ENCODE data around the gene RBM4. TPM values are rescaled to one million over a fixed set of nuclear protein-coding genes. Genes with fewer than 3 reads are reported as not detected.
A peak's percentile ranks its signal among the peaks of the same experiment; 100 is the strongest.

The RBM4 gene
- total and polyA plus RNA-seq, 9 of the 15 experiments (the other 6 are each of a cell fraction or from before 2014, with no cell fraction given) = 81.6 to 233 (median 122) TPM

DNA sequence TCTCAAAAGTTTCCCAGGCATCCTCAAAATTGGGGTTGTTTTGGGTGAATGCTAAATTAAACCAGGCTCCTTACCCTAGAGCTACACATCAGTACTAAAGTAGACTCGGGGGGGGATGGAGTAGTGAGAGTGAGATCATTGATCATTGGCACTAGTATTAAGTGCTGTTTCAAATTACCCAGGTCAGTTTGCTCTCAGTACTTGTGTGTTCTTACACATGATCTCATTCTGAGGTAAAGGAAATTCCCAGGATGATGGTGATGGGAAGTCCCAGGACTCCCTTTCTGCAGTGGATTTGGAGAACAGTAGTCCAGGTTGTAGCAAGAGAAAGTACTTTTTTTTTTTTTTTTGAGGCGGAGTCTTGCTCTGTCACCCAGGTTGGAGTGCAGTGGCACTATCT is 12.5 kb downstream of the RBM4 start (continued):
- TF ChIP-seq, protein P1, sequence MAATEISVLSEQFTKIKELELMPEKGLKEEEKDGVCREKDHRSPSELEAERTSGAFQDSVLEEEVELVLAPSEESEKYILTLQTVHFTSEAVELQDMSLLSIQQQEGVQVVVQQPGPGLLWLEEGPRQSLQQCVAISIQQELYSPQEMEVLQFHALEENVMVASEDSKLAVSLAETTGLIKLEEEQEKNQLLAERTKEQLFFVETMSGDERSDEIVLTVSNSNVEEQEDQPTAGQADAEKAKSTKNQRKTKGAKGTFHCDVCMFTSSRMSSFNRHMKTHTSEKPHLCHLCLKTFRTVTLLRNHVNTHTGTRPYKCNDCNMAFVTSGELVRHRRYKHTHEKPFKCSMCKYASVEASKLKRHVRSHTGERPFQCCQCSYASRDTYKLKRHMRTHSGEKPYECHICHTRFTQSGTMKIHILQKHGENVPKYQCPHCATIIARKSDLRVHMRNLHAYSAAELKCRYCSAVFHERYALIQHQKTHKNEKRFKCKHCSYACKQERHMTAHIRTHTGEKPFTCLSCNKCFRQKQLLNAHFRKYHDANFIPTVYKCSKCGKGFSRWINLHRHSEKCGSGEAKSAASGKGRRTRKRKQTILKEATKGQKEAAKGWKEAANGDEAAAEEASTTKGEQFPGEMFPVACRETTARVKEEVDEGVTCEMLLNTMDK (IDR thresholded peaks at IDR 0.05; ENCODE audit: borderline replicate concordance, insufficient read depth, low read depth, low read length, poor library complexity, severe bottlenecking) = no peak
- no peak for TF ChIP-seq U2AF1 (optimal IDR thresholded peaks at IDR 0.05; ENCODE audit: low read depth, low read length)

DNA sequence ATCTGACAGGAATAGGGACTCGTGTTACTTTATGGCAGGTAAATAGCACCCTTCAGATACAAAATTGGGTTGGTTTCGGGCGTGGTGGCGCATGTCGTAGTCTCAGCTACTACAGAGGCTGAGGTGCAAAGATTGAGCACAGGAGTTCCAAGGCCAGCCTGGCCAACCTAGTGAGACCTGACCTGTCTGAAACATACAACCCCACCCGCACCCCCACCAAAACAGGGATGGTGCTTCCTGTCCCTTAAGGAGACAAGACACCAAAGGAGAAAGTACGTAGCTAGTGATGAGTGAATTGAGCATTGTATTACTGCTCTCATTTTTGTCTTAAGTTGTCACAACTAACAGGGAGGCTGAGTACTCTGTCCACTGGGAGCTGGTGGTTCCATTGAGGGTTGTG is 14.1 kb downstream of the RBM4 start:
- TF ChIP-seq KLF10 (CRISPR knock-in tag; IDR thresholded peaks at IDR 0.05) (no peak), LCOR (CRISPR knock-in tag; IDR thresholded peaks at IDR 0.05) (0 out of 2 replicates have a peak, but pooled peaks have one; percentile 25), TCF7L2 (IDR thresholded peaks at IDR 0.05; ENCODE audit: low read depth, low read length) (no peak), CC2D1A (IDR thresholded peaks at IDR 0.05) (no peak), ZNF699 (CRISPR knock-in tag; IDR thresholded peaks at IDR 0.05; ENCODE audit: insufficient replicate concordance) (no peak)
- TF ChIP-seq, protein P2, sequence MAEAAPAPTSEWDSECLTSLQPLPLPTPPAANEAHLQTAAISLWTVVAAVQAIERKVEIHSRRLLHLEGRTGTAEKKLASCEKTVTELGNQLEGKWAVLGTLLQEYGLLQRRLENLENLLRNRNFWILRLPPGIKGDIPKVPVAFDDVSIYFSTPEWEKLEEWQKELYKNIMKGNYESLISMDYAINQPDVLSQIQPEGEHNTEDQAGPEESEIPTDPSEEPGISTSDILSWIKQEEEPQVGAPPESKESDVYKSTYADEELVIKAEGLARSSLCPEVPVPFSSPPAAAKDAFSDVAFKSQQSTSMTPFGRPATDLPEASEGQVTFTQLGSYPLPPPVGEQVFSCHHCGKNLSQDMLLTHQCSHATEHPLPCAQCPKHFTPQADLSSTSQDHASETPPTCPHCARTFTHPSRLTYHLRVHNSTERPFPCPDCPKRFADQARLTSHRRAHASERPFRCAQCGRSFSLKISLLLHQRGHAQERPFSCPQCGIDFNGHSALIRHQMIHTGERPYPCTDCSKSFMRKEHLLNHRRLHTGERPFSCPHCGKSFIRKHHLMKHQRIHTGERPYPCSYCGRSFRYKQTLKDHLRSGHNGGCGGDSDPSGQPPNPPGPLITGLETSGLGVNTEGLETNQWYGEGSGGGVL (CRISPR knock-in tag; IDR thresholded peaks at IDR 0.05) = no peak
- TF ChIP-seq, protein P3, sequence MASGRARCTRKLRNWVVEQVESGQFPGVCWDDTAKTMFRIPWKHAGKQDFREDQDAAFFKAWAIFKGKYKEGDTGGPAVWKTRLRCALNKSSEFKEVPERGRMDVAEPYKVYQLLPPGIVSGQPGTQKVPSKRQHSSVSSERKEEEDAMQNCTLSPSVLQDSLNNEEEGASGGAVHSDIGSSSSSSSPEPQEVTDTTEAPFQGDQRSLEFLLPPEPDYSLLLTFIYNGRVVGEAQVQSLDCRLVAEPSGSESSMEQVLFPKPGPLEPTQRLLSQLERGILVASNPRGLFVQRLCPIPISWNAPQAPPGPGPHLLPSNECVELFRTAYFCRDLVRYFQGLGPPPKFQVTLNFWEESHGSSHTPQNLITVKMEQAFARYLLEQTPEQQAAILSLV (tag; IDR thresholded peaks at IDR 0.05) = no peak
- Histone ChIP-seq H2AFZ (ENCODE audit: low read depth, low read length) (no peak overlapping the region), H3K27me3 (ENCODE audit: control insufficient read depth in 2 of 2, insufficient read depth in 2 of 2, low read length in 2 of 2) (no peaks in the 10 kb centered on the region), H3K4me2 (ENCODE audit: insufficient read depth, low read length) (no peak overlapping the region; the same call in 1 of the 2 replicates), H3K9ac (ENCODE audit: insufficient read depth in 1 of 2, low read depth in 2 of 2, low read length in 2 of 2) (no peak overlapping the region), H4K20me1 (replicated peaks; ENCODE audit: control insufficient read depth, insufficient read depth, low read length) (peaks cover 6% of the 10 kb centered on the region), H3K4me1 (replicated peaks in 1 of 2; ENCODE audit: control insufficient read depth in 2 of 2, insufficient read depth in 2 of 2, low read length in 2 of 2) (peaks cover 0 to 9% of the 10 kb centered on the region in 2 experiments; a peak in 2 of 5 replicates), H3K4me3 (no peak overlapping the region), H3K9me1 (ENCODE audit: control insufficient read depth, insufficient read depth, low read length) (no peaks in the 10 kb centered on the region), H3K36me3 (ENCODE audit: control insufficient read depth, insufficient read depth, low read length) (peaks cover 54% of the 10 kb centered on the region), H3K79me2 (ENCODE audit: control insufficient read depth, insufficient read depth, low read length) (peaks cover 68% of the 10 kb centered on the region), H3K27ac (ENCODE audit: extremely low read depth, low read depth, low read length) (peak overlapping the region; percentile 59), H3K9me3 (replicated peaks; ENCODE audit: control insufficient read depth, insufficient read depth, low read depth, low read length) (no peaks in the 10 kb centered on the region)
- ATAC-seq (peak; percentile 18), DNase-seq (ENCODE audit: extremely low read depth in 1 of 4, low spot score in 3 of 4) (no peak), FAIRE-seq (peak; percentile 42)
- CTCF ChIA-PET (ENCODE audit: low intra/inter-chr PET ratio) = no interaction called here
- intact Hi-C loops (cut with micrococcal nuclease) = no loop called here
- no TSS peak for BruUV-seq (replicated peaks)
- in situ Hi-C loops (cut with MboI) = no loop called here
- 73% methylated on average over 7 of the region's 7 CpGs for WGBS (ENCODE audit: insufficient coverage, low coverage, missing lambda C conversion rate)
- POLR2A ChIA-PET = interaction anchor here (0.6 to 11.6 kb wide), 4 partner anchors 10 to 180 kb away, joined by 3 to 139 read pairs (median 44); partner anchors contain the start of gene RBM4
